Fibroblast of pulmonary artery (primary cell): ENCODE results near the gene PIERCE2.
A peak's percentile ranks its signal among the peaks of the same experiment; 100 is the strongest.

Source experiments
- DNase-seq: peaks from one replicate; pipeline ENCODE4 v3.0.0-alpha.2; 2010; ENCODE audit warnings: low read depth
- H3K4me3 ChIP-seq: replicated peaks from 2 replicates; pipeline ENCODE4 v1.5.1; 2011; ENCODE audit warnings: low read depth, mild to moderate bottlenecking, control low read depth, low read length, moderate library complexity
- TF ChIP-seq, protein P1 (sequence below): IDR thresholded peaks from 2 replicates; pipeline ENCODE4 v1.5.1; 2011; ENCODE audit warnings: mild to moderate bottlenecking, control low read depth, low read length, inconsistent platforms; ENCODE audit errors: missing control alignments

PIERCE2 gene, protein sequence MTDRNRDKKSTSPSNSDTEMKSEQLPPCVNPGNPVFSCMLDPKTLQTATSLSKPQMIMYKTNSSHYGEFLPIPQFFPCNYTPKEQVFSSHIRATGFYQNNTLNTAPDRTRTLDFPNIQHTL

DNA sequence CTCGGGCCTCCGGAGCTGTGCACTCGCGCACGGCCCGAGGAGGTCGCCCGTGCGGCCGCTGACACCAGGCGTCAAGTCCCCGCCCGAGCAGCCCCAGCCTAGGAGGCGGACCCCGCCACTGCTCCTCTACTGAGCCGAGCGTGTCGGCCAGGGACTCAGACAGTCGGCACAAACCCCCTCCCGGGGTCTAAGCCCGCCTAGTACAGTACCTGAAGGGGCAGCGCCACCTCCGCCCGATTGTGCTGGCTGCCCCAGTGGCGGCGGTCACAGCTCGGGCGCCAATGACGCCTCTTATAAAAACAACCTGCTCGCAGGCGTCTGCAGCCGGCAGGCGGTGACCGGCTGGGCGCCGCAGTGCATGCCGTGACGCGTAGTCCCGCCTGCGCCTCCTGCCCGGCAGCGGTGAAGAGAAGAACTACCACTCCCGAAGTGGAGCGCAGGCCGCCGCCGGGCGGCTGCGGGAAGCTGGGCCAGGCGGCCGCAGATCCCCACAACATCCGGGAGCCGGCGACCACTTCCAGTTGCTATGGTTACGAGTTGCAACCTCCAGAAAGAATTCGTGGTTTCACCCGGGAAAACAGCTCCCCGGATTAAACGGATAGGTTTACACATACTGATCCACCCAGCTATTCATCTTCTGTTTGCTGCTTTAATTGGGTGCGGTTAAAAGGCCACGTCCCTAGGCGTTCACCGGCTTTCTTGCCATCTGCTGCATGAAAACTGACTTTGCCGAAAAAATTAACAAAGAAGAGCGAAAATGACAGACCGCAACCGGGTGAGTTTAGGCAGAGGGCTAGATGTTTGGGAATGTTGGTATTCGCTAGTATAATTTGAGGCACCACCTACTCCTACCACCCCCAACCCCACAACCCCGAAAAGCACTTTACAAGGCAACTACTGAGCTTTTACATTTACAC lies at the start of gene PIERCE2, which contains the start of gene CCPG1:
Gene PIERCE2 (plus strand): TSS at position 484 of the 917 bp plus-strand sequence. CDS start 274 bp downstream, at position 758.
Gene CCPG1 (minus strand): TSS at position 348 of the 917 bp plus-strand sequence. CDS start 18,935 bp downstream, outside the sequence.
- peak within 1 kb of the TSS; percentile 89 for H3K4me3 ChIP-seq
- peak; percentile 95 for DNase-seq
- TF ChIP-seq, protein P1, sequence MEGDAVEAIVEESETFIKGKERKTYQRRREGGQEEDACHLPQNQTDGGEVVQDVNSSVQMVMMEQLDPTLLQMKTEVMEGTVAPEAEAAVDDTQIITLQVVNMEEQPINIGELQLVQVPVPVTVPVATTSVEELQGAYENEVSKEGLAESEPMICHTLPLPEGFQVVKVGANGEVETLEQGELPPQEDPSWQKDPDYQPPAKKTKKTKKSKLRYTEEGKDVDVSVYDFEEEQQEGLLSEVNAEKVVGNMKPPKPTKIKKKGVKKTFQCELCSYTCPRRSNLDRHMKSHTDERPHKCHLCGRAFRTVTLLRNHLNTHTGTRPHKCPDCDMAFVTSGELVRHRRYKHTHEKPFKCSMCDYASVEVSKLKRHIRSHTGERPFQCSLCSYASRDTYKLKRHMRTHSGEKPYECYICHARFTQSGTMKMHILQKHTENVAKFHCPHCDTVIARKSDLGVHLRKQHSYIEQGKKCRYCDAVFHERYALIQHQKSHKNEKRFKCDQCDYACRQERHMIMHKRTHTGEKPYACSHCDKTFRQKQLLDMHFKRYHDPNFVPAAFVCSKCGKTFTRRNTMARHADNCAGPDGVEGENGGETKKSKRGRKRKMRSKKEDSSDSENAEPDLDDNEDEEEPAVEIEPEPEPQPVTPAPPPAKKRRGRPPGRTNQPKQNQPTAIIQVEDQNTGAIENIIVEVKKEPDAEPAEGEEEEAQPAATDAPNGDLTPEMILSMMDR: peak; percentile 57

DNA sequence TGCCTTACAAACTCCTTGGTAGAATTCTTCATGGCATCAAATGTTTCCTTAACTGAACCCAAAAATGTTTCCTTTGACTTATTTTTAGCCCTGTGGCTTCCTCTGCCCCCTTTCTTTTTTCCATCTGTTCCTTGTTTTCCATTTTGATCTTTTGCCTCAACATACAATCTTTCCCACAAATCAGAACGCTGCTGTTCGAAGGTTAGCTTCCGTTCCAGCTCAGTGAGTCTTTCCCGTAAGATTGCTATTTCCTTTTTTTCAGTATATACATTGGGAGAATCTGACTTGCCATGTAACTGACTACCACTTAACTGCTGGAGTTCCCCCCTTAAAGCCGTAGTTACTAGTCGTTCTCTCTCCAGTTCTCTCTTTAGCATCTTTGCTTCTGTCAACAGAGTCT lies 48.0 kb upstream of the PIERCE2 start:
- no peak for DNase-seq
- TF ChIP-seq, protein P1: no peak
- no peak overlapping the region for H3K4me3 ChIP-seq

DNA sequence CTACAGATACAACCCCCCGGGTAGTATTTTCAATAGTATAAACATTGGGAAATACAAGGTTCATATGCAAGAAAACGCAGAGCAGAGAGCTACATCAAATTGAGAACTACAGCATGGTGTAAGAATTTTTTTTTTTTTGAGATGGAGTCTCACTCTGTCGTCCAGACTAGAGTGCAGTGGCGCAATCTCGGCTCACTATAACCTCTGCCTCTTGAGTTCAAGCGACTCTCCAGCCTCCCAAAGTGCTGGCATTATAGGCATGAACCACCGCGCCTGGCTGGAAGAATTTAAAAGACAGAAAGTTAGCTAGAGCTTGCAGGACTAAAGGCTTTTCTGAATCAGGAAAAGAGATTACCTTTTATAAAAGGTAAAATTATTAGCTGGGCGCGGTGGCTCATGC lies 47.2 kb upstream of the PIERCE2 start:
- TF ChIP-seq, protein P1: no peak
- H3K4me3 ChIP-seq: no peak overlapping the region
- no peak for DNase-seq

DNA sequence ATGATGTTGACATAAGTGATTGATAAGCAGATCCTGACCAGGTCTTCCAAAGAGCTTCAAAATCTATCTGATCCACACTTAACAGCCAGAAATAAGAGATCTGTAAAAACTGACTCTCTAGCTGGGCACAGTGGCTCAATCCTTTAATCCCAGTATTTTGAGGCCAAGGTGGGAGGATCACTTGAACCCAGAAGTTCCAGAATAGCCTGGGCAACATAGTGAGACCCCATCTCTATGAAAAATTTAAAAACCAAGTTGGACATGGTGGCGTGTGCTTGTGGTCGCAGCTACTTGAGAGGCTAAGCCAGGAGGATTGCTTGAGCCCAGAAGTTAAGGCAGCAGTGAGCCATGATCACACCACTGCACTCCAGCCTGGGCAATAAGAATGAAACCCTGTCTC lies 45.7 kb upstream of the PIERCE2 start:
- H3K4me3 ChIP-seq: no peak overlapping the region
- TF ChIP-seq, protein P1: no peak
- no peak for DNase-seq

DNA sequence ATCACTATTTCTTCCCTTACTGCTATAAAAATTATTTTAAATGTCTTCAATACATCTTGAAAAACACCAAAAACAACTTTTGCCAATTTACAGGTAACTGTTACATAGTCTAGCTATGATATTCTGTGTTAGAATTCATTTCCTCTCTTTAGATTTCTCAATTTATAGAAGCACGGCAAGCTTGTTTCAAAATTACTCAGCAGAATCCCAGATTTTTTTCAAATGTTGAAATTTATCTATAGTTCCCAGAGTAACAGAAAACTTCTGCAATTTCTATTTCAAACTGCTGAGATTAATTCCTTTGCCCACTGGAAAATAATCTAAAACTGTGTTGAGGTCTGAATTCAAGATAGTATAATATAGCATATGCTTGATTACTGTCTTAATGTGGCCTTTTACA lies 41.3 kb upstream of the PIERCE2 start:
- H3K4me3 ChIP-seq: no peak overlapping the region
- TF ChIP-seq, protein P1: no peak
- DNase-seq: no peak

DNA sequence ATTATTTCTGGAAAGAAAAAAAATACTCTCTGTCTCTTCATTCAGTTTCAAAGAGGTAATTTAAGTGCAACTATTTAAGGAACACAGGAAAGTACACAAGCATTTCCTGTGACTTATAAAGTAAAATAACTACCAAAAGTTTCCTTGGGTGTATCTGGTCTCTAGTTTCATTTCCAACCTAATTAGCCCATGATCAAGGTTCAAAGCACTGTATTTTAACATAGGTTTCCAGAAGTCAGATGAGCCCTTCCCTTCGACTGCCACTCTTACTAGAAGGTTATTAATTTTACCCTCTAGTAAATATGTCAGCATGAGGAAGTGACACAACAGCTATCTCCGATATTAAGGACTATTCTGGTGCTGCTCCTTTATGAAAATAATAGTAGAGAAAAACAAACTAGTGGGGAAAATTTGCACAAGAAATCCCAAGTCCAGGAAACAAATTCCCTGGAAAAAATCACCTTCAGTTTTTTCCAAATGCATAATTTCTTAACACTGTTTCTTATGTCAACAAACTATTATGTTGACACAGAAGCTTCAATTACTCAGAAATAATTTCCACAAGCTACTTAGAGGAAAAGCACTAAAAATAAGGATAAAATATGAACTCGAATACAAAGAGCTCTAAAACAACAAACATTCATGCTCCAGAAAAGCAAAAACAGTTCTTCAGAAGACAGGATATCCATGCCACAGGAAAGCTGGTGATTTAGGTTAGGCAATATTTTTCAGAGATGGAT lies 35.4 kb upstream of the PIERCE2 start:
- no peak for DNase-seq
- no peak overlapping the region for H3K4me3 ChIP-seq
- TF ChIP-seq, protein P1: no peak
